A673 (cell line): ENCODE measurements around the gene SFT2D1.

ENCODE experiments used
- EZH2 ChIP-seq: fragments of 200-600 bp; sonication (generic); IDR thresholded peaks from 2 replicates; pipeline ENCODE4 v1.6.1; 2017; ENCODE audit warnings: borderline replicate concordance, low read depth, mild to moderate bottlenecking, mixed read lengths, antibody characterized with exemption, low read length; ENCODE audit not compliant: poor library complexity, severe bottlenecking
- TF ChIP-seq, protein P1 (sequence below): fragments of 300-800, 200-600 bp; sonication (generic); conservative IDR thresholded peaks from 2 replicates; pipeline ENCODE4 v1.5.1; 2017; ENCODE audit warnings: low read depth, mild to moderate bottlenecking, antibody characterized with exemption, low read length, moderate library complexity, mixed read lengths

DNA sequence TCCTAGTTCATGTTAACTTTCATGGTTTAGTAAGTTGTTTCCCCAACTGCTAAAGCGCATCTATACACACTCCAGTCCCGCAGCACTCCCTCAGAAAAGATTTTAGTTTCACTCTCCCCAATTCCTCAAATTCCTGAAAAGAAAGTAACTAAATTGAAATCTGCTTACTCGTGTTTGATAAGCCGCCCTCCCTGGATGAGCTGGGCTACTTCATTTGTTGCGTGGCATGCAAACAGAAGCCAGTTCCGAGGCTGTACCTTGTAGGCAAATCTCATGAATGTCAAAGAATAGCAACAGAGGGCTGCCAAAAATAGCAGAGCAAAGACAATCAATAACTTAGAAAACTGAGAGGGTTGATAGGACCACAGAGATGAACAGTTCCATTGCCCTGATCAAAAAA is 23.5 kb upstream of the SFT2D1 start:
- TF ChIP-seq, protein P1, sequence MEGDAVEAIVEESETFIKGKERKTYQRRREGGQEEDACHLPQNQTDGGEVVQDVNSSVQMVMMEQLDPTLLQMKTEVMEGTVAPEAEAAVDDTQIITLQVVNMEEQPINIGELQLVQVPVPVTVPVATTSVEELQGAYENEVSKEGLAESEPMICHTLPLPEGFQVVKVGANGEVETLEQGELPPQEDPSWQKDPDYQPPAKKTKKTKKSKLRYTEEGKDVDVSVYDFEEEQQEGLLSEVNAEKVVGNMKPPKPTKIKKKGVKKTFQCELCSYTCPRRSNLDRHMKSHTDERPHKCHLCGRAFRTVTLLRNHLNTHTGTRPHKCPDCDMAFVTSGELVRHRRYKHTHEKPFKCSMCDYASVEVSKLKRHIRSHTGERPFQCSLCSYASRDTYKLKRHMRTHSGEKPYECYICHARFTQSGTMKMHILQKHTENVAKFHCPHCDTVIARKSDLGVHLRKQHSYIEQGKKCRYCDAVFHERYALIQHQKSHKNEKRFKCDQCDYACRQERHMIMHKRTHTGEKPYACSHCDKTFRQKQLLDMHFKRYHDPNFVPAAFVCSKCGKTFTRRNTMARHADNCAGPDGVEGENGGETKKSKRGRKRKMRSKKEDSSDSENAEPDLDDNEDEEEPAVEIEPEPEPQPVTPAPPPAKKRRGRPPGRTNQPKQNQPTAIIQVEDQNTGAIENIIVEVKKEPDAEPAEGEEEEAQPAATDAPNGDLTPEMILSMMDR = no peak
- TF ChIP-seq EZH2 = no peak
